GM21576 (cell line): ENCODE data around the gene SPATA2L.
A peak's percentile ranks its signal among the peaks of the same experiment; 100 is the strongest.
"Not testable (repeated sequence)": the region's sequence is repeated elsewhere in the genome, so short reads cannot be mapped to it uniquely, and the experiment has no call there.

Source experiments
- ATAC-seq: cut with Tn5 transposase; IDR thresholded peaks from one replicate; pipeline ENCODE4 v1.9.1; 2021; ENCODE audit warnings: mild to moderate bottlenecking, moderate library complexity; ENCODE audit not compliant: unreplicated experiment

Gene SPATA2L

GRCh38 chr16:89708481-89708931, 7.0 kb upstream of the SPATA2L start:
- ATAC-seq = no peak

GRCh38 chr16:89707695-89708094, 6.2 kb upstream of the SPATA2L start:
- ATAC-seq = no peak

- ATAC-seq = no peak
These were observed 5.2 kb upstream of the SPATA2L start for GRCh38 chr16:89706518-89707260.

GRCh38 chr16:89705006-89705405, 3.5 kb upstream of the SPATA2L start:
- no peak for ATAC-seq

- ATAC-seq = no peak
These were observed 2.8 kb upstream of the SPATA2L start for GRCh38 chr16:89704281-89704680.

GRCh38 chr16:89700649-89701424, 668 bp downstream of the SPATA2L start:
- ATAC-seq = no peak

GRCh38 chr16:89700100-89700648, 1.3 kb downstream of the SPATA2L start:
- peak; percentile 44 for ATAC-seq

DNA sequence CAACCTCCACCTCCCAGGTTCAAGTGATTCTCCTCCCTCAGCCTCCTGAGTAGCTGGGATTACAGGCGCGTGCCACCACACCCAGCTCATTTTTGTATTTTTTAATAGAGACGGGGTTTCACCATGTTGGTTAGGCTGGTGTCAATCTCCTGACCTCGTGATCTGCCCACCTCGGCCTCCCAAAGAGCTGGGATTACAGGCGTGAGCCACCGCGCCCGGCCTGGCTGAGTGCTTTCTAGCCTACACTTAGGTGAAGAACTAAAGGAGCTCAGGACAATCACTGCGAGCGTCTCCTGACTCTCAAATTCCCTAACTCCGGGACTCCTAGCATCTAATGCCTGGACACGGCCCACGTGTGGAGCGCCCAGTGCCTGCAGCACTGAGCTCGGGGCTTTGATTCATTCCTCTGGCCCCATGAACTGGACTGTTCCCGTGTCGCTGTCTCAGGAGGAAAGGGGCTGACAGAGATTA, 1.8 kb downstream of the SPATA2L start:
- ATAC-seq = not testable (repeated sequence)

DNA sequence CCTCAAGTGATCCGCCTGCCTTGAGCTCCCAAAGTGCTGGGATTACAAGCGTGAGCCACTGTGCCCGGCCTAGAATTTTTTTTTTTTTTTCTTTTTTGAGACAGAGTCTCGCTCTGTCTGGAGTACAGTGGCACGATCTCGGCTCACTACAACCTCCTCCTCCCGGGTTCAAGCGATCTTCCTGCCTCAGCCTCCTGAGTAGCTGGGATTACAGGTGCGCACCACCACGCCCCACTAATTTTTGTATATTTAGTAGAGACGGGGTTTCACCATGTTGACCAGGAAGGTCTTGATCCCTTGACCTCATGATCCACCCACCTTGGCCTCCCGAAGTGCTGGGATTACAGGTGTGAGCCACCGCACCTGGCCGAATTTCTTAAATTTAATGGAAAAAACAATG, 2.8 kb downstream of the SPATA2L start:
- not testable (repeated sequence) for ATAC-seq

DNA sequence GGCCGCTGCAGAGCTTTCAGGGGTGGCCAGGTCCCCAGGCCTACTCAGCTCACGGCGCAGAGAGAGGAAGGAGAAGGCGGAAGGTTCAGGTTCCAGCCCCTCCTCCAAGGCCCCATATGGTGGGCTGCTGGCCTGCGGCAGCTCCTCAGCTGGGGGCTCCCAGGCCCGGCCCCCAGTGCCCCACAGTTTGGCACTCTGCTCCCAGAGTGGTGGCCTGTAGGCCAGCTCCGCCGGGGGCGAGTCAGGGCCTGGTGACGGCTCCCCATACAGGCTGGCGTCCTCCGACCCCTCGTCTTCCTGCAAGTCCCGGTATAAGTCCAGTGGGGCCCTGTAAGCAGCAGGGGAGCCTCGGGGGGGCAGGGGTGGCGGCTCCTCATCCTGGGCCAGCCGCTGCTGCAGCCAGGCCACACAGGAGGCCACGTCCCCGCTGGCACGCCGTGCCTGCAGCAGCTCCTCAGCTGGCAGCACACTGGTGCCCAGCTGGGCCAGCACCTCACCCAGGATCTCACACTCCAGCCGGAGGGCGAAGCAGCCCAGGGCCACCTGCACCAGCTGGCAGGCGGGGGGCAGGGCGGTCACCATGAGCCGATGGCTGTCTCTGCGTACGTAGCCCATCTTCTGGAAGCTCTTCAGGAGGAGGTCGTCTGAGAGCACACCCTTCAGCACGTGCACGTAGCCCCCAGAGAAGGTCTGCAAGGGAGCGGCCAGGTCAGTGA, 3.7 kb downstream of the SPATA2L start:
- ATAC-seq = no peak

- no peak for ATAC-seq
These were observed 4.3 kb downstream of the SPATA2L start for GRCh38 chr16:89697161-89697615.

- no peak for ATAC-seq
These were observed 4.8 kb downstream of the SPATA2L start for GRCh38 chr16:89696670-89697128.

DNA sequence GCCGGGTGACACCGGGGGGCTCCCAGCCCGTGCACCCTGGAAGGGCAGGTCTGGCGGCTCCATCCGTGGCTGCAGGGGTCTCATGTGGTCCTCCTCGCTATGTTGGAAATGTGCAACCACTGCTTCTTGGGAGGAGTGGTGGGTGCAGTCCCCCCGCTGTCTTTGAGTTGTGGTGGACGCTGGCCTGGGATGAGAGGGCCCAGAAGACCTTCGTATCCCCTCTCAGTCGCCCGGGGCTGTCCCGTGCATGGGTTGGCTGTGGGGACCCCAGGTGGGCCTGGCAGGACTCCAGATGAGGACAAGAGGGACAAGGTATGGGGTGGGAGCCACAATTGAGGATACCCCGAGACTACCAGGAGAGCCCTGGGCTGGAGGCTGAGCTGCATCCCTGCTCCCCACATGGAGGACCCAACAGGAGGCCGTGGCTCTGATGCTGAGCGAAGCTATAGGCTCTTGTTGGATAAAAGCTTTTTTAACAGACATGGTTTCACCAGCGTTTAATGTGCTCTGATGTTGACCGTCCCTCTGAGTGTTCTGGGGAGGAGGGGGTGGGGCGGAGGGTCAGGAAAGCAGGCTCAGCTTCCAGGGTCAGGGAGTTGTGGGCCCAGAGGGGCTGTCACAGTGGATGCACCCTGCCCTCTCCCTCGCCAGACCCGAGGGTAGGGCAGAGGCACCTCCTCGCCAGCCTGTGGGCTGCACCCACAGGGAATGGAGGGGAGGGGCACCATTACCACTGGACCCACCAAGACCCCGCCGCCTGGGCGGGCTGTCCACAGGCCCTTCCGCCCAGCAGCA, 5.4 kb downstream of the SPATA2L start:
- no peak for ATAC-seq

DNA sequence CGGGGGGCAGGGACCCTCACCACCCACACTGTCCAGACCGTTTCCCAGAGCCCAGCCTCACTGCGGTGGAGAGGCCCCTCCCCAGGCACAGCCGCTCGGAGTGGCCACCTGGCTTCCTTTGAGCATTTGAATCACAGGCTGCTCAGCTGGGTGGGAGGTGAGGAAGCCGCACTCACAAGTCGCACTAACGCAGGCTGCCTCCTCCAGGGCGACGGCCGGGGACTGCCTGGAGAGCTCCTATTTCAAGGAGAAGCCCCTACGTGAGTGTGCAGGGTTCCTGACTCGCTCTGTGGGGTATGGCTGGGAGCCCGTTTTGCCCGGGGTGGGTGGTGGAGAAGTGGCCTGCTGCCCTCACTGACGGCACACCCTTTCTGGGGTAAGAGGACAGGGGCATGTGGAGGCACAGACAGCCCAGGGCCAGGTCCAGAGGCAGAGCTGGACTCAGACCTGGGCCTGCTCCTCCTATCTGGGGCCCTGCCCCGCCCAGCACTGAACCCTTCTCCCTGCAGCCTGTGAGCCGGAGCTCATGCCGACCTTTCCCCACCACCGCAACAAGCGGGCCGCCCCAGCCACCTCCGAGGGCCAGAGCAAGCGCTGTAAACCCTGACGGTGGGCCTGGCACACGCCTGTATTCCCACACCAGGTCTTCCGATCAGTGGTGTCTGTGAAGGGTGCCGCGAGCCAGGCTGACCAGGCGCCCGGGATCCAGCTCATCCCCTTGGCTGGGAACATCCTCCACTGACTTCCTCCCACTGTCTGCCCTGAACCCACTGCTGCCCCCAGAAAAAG, 6.2 kb downstream of the SPATA2L start:
- no peak for ATAC-seq

GRCh38 chr16:89694784-89695085, 6.8 kb downstream of the SPATA2L start:
- ATAC-seq = not testable (repeated sequence)

GRCh38 chr16:89693931-89694783, 7.3 kb downstream of the SPATA2L start:
- ATAC-seq = no peak

- ATAC-seq = no peak
These were observed 8.2 kb downstream of the SPATA2L start for GRCh38 chr16:89693289-89693731.

DNA sequence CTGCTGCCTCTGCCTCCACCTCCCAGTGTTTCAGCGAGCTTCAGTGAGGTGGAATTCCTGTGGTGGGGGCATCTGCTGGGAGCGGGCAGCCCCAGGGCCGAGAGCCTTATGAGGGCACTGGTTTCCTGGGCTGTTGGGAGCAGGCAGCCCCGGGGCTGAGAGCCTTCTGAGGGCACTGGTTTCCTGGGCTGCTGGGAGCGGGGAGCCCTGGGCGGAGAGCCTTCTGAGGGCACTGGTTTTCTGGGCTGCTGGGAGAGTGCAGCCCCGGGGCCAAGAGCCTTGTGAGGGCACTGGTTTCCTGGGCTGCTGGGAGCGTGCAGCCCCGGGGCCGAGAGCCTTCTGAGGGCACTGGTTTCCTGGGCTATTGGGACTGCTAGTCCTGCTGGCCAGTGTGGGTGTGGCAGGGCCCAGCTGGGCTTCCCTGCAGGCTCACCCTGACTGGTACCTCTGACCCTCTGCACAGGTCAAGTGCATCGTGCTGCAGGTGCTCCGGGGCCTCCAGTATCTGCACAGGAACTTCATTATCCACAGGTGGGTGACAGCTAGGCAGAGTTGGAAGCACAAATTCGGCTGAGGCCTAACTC, 9.4 kb downstream of the SPATA2L start:
- no peak for ATAC-seq
